Measurements from ENCODE around the gene GNA14. TPM values are rescaled to one million over a fixed set of nuclear protein-coding genes. Genes with fewer than 3 reads are reported as not detected.

The GNA14 gene
- total and polyA plus RNA-seq, 2 experiments from 2014 or later = 3.9 to 10.5 TPM

DNA sequence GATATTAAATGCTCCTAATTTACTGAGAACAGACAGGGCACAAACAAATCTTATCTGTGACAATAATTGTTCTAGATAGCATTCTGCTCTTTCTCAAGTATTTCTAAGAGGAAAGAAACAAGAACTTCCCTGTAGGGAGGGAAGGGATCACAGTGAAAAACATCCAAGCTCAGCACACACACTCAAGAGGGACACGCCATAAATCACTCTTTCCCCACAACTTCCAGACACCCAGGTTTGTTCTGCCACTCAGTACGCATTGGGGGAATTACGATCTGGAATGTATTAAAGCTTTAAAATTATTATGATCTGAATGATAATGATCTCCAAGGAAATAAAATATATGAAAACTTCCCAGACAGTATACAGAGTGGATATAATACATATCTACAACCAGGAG, 221.4 kb downstream of the GNA14 start:
- H3K4me1 Mint-ChIP-seq = peaks cover 6% of the 10 kb centered on the region; the same call in 2 of the 3 replicates
- Histone ChIP-seq H3K27me3 (ENCODE audit: insufficient read depth) (no peaks in the 10 kb centered on the region), H3K4me3 (no peak overlapping the region), H3K9me2 (ENCODE audit: insufficient read depth) (no peaks in the 10 kb centered on the region), H3K79me2 (replicated peaks; ENCODE audit: insufficient read depth) (no peaks in the 10 kb centered on the region), H3F3A (replicated peaks; ENCODE audit: low read depth) (no peaks in the 10 kb centered on the region), H3K4me2 (no peak overlapping the region), H3K27ac (ENCODE audit: low read depth) (no peak overlapping the region), H3K4me1 (ENCODE audit: insufficient read depth) (no peaks in the 10 kb centered on the region), H4K20me1 (replicated peaks; ENCODE audit: insufficient read depth) (no peaks in the 10 kb centered on the region), H3K36me3 (ENCODE audit: insufficient read depth) (no peaks in the 10 kb centered on the region), H2AFZ (no peak overlapping the region)
- peaks cover 29% of the 10 kb centered on the region for H3K36me3 Mint-ChIP-seq (ENCODE audit: low read depth)
- H3K4me3 Mint-ChIP-seq = no peak overlapping the region
- no peak overlapping the region for H3K27ac Mint-ChIP-seq
- peaks cover 2% of the 10 kb centered on the region for H3K27me3 Mint-ChIP-seq (ENCODE audit: insufficient read depth, low read depth, poor library complexity)
- TF ChIP-seq ZNF114 (CRISPR knock-in tag; IDR thresholded peaks at IDR 0.05) (no peak), POLR2AphosphoS5 (IDR thresholded peaks at IDR 0.05; ENCODE audit: low read depth) (no peak), EZH2phosphoT487 (IDR thresholded peaks at IDR 0.05; ENCODE audit: unreplicated experiment) (no peak), REST (IDR thresholded peaks at IDR 0.05; ENCODE audit: unreplicated experiment) (no peak), JUNB (IDR thresholded peaks at IDR 0.05; ENCODE audit: unreplicated experiment) (no peak), EZH2 (IDR thresholded peaks at IDR 0.05; ENCODE audit: low read depth, unreplicated experiment) (no peak), ZNF462 (CRISPR knock-in tag; IDR thresholded peaks at IDR 0.05) (no peak), CREB1 (CRISPR knock-in tag; IDR thresholded peaks at IDR 0.05; ENCODE audit: low read depth) (no peak), CTCF (conservative IDR thresholded peaks at IDR 0.05; ENCODE audit: low read depth in 2 of 2) (no peak)
- TF ChIP-seq, protein P1, sequence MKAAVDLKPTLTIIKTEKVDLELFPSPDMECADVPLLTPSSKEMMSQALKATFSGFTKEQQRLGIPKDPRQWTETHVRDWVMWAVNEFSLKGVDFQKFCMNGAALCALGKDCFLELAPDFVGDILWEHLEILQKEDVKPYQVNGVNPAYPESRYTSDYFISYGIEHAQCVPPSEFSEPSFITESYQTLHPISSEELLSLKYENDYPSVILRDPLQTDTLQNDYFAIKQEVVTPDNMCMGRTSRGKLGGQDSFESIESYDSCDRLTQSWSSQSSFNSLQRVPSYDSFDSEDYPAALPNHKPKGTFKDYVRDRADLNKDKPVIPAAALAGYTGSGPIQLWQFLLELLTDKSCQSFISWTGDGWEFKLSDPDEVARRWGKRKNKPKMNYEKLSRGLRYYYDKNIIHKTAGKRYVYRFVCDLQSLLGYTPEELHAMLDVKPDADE (IDR thresholded peaks at IDR 0.05) = no peak
- DNase-seq (ENCODE audit: low spot score) (no peak), ATAC-seq (no peak)
- no peaks in the 10 kb centered on the region for H3K9me3 Mint-ChIP-seq

Measured in GM23338 (cell line).